ENCODE measurements around the gene MCF2L2. TPM values are rescaled to one million over a fixed set of nuclear protein-coding genes. Genes with fewer than 3 reads are reported as not detected.

Gene MCF2L2
- total and polyA plus RNA-seq, 2 experiments from 2014 or later = 6.7 to 14.6 TPM

GRCh38 chr3:183427876-183428446, 458 bp downstream of the MCF2L2 start:
- no peak overlapping the region for H3K27ac ChIP-seq (ENCODE audit: low read depth)
- H3K4me1 ChIP-seq (ENCODE audit: insufficient read depth) = peaks cover 18% of the 10 kb centered on the region
- H3K36me3 ChIP-seq (ENCODE audit: insufficient read depth) = no peaks in the 10 kb centered on the region
- peaks cover 28% of the 10 kb centered on the region for H3K27me3 Mint-ChIP-seq (ENCODE audit: insufficient read depth, low read depth, poor library complexity)
- peak overlapping the region; percentile 92 for H3K4me3 Mint-ChIP-seq
- peak overlapping the region; percentile 94 for H3K4me2 ChIP-seq
- peak; percentile 78 for DNase-seq (ENCODE audit: low spot score)
- peak; percentile 77 for ATAC-seq
- peak overlapping the region; percentile 97 for H3K4me3 ChIP-seq
- peaks cover 20% of the 10 kb centered on the region for H3F3A ChIP-seq (replicated peaks; ENCODE audit: low read depth)
- H2AFZ ChIP-seq = peak overlapping the region; percentile 64
- H3K27ac Mint-ChIP-seq = no peak overlapping the region
- H3K79me2 ChIP-seq (replicated peaks; ENCODE audit: insufficient read depth) = peaks cover 49% of the 10 kb centered on the region
- H3K36me3 Mint-ChIP-seq (ENCODE audit: low read depth) = peaks cover 3% of the 10 kb centered on the region; the same call in 1 of the 3 replicates
- H3K9me3 Mint-ChIP-seq = no peaks in the 10 kb centered on the region; the same call in 2 of the 3 replicates
- H3K27me3 ChIP-seq (ENCODE audit: insufficient read depth) = peaks cover 4% of the 10 kb centered on the region; the same call in 1 of the 2 replicates
- H4K20me1 ChIP-seq (replicated peaks; ENCODE audit: insufficient read depth) = peaks cover 13% of the 10 kb centered on the region
- TF ChIP-seq STAT1 (IDR thresholded peaks at IDR 0.05; ENCODE audit: unreplicated experiment) (no peak), ZNF331 (CRISPR knock-in tag; IDR thresholded peaks at IDR 0.05; ENCODE audit: low read depth) (no peak), CREB1 (CRISPR knock-in tag; IDR thresholded peaks at IDR 0.05; ENCODE audit: low read depth) (no peak), ETS1 (IDR thresholded peaks at IDR 0.05) (no peak), POLR2AphosphoS5 (IDR thresholded peaks at IDR 0.05; ENCODE audit: low read depth) (no peak)
- TF ChIP-seq, protein P1, sequence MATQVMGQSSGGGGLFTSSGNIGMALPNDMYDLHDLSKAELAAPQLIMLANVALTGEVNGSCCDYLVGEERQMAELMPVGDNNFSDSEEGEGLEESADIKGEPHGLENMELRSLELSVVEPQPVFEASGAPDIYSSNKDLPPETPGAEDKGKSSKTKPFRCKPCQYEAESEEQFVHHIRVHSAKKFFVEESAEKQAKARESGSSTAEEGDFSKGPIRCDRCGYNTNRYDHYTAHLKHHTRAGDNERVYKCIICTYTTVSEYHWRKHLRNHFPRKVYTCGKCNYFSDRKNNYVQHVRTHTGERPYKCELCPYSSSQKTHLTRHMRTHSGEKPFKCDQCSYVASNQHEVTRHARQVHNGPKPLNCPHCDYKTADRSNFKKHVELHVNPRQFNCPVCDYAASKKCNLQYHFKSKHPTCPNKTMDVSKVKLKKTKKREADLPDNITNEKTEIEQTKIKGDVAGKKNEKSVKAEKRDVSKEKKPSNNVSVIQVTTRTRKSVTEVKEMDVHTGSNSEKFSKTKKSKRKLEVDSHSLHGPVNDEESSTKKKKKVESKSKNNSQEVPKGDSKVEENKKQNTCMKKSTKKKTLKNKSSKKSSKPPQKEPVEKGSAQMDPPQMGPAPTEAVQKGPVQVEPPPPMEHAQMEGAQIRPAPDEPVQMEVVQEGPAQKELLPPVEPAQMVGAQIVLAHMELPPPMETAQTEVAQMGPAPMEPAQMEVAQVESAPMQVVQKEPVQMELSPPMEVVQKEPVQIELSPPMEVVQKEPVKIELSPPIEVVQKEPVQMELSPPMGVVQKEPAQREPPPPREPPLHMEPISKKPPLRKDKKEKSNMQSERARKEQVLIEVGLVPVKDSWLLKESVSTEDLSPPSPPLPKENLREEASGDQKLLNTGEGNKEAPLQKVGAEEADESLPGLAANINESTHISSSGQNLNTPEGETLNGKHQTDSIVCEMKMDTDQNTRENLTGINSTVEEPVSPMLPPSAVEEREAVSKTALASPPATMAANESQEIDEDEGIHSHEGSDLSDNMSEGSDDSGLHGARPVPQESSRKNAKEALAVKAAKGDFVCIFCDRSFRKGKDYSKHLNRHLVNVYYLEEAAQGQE (IDR thresholded peaks at IDR 0.05; ENCODE audit: unreplicated experiment) = no peak
- TF ChIP-seq, protein P2, sequence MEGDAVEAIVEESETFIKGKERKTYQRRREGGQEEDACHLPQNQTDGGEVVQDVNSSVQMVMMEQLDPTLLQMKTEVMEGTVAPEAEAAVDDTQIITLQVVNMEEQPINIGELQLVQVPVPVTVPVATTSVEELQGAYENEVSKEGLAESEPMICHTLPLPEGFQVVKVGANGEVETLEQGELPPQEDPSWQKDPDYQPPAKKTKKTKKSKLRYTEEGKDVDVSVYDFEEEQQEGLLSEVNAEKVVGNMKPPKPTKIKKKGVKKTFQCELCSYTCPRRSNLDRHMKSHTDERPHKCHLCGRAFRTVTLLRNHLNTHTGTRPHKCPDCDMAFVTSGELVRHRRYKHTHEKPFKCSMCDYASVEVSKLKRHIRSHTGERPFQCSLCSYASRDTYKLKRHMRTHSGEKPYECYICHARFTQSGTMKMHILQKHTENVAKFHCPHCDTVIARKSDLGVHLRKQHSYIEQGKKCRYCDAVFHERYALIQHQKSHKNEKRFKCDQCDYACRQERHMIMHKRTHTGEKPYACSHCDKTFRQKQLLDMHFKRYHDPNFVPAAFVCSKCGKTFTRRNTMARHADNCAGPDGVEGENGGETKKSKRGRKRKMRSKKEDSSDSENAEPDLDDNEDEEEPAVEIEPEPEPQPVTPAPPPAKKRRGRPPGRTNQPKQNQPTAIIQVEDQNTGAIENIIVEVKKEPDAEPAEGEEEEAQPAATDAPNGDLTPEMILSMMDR (conservative IDR thresholded peaks at IDR 0.05; ENCODE audit: low read depth in 2 of 2) = no peak
- no peaks in the 10 kb centered on the region for H3K9me2 ChIP-seq (ENCODE audit: insufficient read depth)
- H3K4me1 Mint-ChIP-seq = peaks cover 19% of the 10 kb centered on the region

All from GM23338 (cell line).